B cell (primary cell): ENCODE results near the gene TRPM1.

ENCODE experiments used
- EZH2 ChIP-seq: IDR thresholded peaks from 2 replicates; pipeline ENCODE4 v1.6.1; 2012; ENCODE audit warnings: borderline replicate concordance, low read depth, mild to moderate bottlenecking, moderate library complexity, low read length; ENCODE audit not compliant: insufficient read depth, poor library complexity, severe bottlenecking
- TF ChIP-seq, protein P1 (sequence below): fragments of 200-600 bp; IDR thresholded peaks from one replicate; pipeline ENCODE4 v1.8.0; 2022; ENCODE audit warnings: antibody characterized with exemption, mild to moderate bottlenecking

DNA sequence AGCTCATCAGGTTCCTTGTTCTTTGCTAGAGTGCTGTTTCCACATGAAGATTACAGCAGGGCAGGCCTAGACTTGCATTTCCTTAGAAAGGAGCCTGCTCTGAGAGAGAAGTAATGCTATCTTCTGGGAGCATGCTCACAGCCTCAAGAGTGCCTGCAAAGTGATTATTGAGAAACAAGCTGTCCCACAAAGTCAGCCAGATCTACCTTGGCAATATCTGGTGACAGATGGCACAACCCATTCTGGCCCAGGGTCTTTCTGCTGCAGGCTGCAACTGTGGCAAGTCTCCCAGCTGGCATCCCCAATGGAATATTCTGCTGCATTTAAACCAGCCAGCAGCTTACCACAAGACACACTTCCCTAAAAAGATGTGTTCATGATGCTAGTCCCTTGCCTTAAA, 139.4 kb downstream of the TRPM1 start:
- TF ChIP-seq, protein P1, sequence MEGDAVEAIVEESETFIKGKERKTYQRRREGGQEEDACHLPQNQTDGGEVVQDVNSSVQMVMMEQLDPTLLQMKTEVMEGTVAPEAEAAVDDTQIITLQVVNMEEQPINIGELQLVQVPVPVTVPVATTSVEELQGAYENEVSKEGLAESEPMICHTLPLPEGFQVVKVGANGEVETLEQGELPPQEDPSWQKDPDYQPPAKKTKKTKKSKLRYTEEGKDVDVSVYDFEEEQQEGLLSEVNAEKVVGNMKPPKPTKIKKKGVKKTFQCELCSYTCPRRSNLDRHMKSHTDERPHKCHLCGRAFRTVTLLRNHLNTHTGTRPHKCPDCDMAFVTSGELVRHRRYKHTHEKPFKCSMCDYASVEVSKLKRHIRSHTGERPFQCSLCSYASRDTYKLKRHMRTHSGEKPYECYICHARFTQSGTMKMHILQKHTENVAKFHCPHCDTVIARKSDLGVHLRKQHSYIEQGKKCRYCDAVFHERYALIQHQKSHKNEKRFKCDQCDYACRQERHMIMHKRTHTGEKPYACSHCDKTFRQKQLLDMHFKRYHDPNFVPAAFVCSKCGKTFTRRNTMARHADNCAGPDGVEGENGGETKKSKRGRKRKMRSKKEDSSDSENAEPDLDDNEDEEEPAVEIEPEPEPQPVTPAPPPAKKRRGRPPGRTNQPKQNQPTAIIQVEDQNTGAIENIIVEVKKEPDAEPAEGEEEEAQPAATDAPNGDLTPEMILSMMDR: no peak
- TF ChIP-seq EZH2: no peak
